HepG2 (cell line): ENCODE data around the gene HEATR1. TPM values are rescaled to one million over a fixed set of nuclear protein-coding genes. Genes with fewer than 3 reads are reported as not detected.

Experiments
- ATAC-seq: fragments of 200-7000 bp; cut with Tn5 transposase; 3 replicates; pipeline ENCODE4 v1.9.1; 2020; ENCODE audit warnings: mild to moderate bottlenecking, moderate library complexity
- BruUV-seq: library from RNA; stranded (reverse); fragments of 400-500 nt; replicated peaks from 2 replicates; lab custom pipeline; 2021; lab: Mats Ljungman, UMichigan
- CTCF ChIA-PET: fragments of 300-600 bp; formaldehyde crosslinking; extraction: SDS; loops from one replicate; lab custom pipeline; 2021; ENCODE audit warnings: low total read pairs, inconsistent platforms, low intra/inter-chr PET ratio; lab: Yijun Ruan, JAX
- POLR2A ChIA-PET: fragments of 350-600 bp; sonication (Branson Sonifier 250); formaldehyde crosslinking; loops from one replicate; lab custom pipeline; 2020; ENCODE audit warnings: antibody characterized with exemption, inconsistent platforms; lab: Yijun Ruan, JAX
- DNase-seq: peaks from one replicate; pipeline ENCODE4 v3.0.0-alpha.2; 2015; ENCODE audit warnings: low spot score
- FAIRE-seq: peaks from 3 replicates; lab custom pipeline; 2011; peaks lifted over from hg19 to GRCh38; lab: Jason Lieb, UNC
- H2AFZ ChIP-seq: one replicate; pipeline ENCODE4 v1.6.1; 2011; ENCODE audit warnings: low read length, inconsistent platforms
- H3K27ac ChIP-seq: fragments of 300-600 bp; 3 replicates; pipeline ENCODE4 v1.8.0; 2011; ENCODE audit warnings: mixed run types, mild to moderate bottlenecking, mixed read lengths, low read length, inconsistent platforms; ENCODE audit not compliant: insufficient read depth; ENCODE audit errors: extremely low read length
- H3K27me3 ChIP-seq, 2 experiments: fragments of 200-600 bp in 1 of 2; 2 replicates in 1 of 2; 3 replicates in 1 of 2; pipeline versions ENCODE4 v1.6.0 to v1.8.0; 2011; ENCODE audit warnings: low read length in 2 of 2, mild to moderate bottlenecking in 2 of 2, moderate library complexity in 2 of 2, inconsistent platforms in 1 of 2; ENCODE audit not compliant: insufficient read depth in 2 of 2, control insufficient read depth in 1 of 2
- H3K36me3 ChIP-seq, 2 experiments: fragments of 200-600 bp in 1 of 2; replicated peaks in 1 of 2; 2 replicates in 1 of 2; 3 replicates in 1 of 2; pipeline versions ENCODE4 v1.5.1 to v1.8.0; 2011; ENCODE audit warnings: low read length in 2 of 2, inconsistent platforms in 1 of 2; ENCODE audit not compliant: insufficient read depth in 2 of 2, control insufficient read depth in 1 of 2
- H3K4me1 ChIP-seq: 2 replicates; pipeline ENCODE4 v1.5.1; 2012; ENCODE audit warnings: low read length, inconsistent platforms; ENCODE audit not compliant: insufficient read depth
- H3K4me2 ChIP-seq: 2 replicates; pipeline ENCODE4 v1.6.0; 2011; ENCODE audit warnings: low read depth, low read length, inconsistent platforms
- H3K4me3 ChIP-seq, 3 experiments: fragments of 200-600 bp in 1 of 3; sonication (generic), shearing (Covaris generic) in 1 of 3; replicated peaks in 1 of 3; 2 replicates each; pipeline ENCODE4 v1.5.1; 2011 to 2016; ENCODE audit warnings: low read length in 3 of 3, inconsistent platforms in 2 of 3, low read depth in 2 of 3, mild to moderate bottlenecking in 2 of 3, control low read depth in 1 of 3, mixed read lengths in 1 of 3; ENCODE audit not compliant: insufficient read depth in 1 of 3
- H3K79me2 ChIP-seq: one replicate; pipeline ENCODE4 v1.6.1; 2011; ENCODE audit warnings: low read length, inconsistent platforms; ENCODE audit not compliant: insufficient read depth
- H3K9ac ChIP-seq: 2 replicates; pipeline ENCODE4 v1.6.0; 2011; ENCODE audit warnings: mild to moderate bottlenecking, low read depth, low read length, inconsistent platforms; ENCODE audit not compliant: insufficient read depth
- H3K9me3 ChIP-seq: 2 replicates; pipeline ENCODE4 v1.5.1; 2012; ENCODE audit warnings: mild to moderate bottlenecking, low read length
- H4K20me1 ChIP-seq: 2 replicates; pipeline ENCODE4 v1.6.0; 2011; ENCODE audit warnings: inconsistent platforms, mild to moderate bottlenecking, low read length, moderate library complexity; ENCODE audit not compliant: insufficient read depth
- CTCF ChIP-seq: sonication (generic); formaldehyde crosslinking; IDR thresholded peaks from 2 replicates; pipeline ENCODE4 v1.5.0; 2020; ENCODE audit warnings: mild to moderate bottlenecking, missing genetic modification reagents, moderate library complexity
- DRAP1 ChIP-seq: IDR thresholded peaks from 2 replicates; pipeline ENCODE4 v1.6.1; 2016; ENCODE audit warnings: missing genetic modification reagents, missing compliant biosample characterization
- HOXA9 ChIP-seq: sonication (generic); formaldehyde crosslinking; IDR thresholded peaks from 2 replicates; pipeline ENCODE4 v1.8.1; 2022; ENCODE audit warnings: missing genetic modification reagents, mild to moderate bottlenecking, moderate library complexity, borderline replicate concordance
- LRRFIP1 ChIP-seq: sonication (generic); formaldehyde crosslinking; conservative IDR thresholded peaks from 2 replicates; pipeline ENCODE4 v1.4.0; 2020; ENCODE audit warnings: missing genetic modification reagents
- MAFK ChIP-seq, 2 experiments: IDR thresholded peaks in 1 of 2; conservative IDR thresholded peaks in 1 of 2; 2 replicates each; pipeline ENCODE4 v1.6.1; 2011; ENCODE audit warnings: improper control_type of control experiment in 2 of 2, low read length in 2 of 2
- MBNL3 ChIP-seq: fragments of 250-450 bp; sonication (Bioruptor Pico); conservative IDR thresholded peaks from 2 replicates; pipeline ENCODE4 v1.8.0; 2022; ENCODE audit warnings: mild to moderate bottlenecking, inconsistent platforms
- NR0B2 ChIP-seq: sonication (generic); formaldehyde crosslinking; IDR thresholded peaks from 2 replicates; pipeline ENCODE4 v1.4.0; 2020; ENCODE audit warnings: mild to moderate bottlenecking, missing genetic modification reagents
- PHF21A ChIP-seq: sonication (generic); formaldehyde crosslinking; IDR thresholded peaks from 2 replicates; pipeline ENCODE4 v1.5.0; 2020; ENCODE audit warnings: mild to moderate bottlenecking, missing genetic modification reagents
- RBM22 ChIP-seq: fragments of 200-400 bp; formaldehyde crosslinking; optimal IDR thresholded peaks from 2 replicates; pipeline ENCODE3; 2017; ENCODE audit warnings: mild to moderate bottlenecking, low read length, moderate library complexity
- RFX3 ChIP-seq: IDR thresholded peaks from 2 replicates; pipeline ENCODE4 v1.6.1; 2016; ENCODE audit warnings: missing biosample characterization, missing genetic modification reagents
- THAP11 ChIP-seq: IDR thresholded peaks from 2 replicates; pipeline ENCODE4 v1.6.1; 2016; ENCODE audit warnings: missing biosample characterization, missing genetic modification reagents
- ZNF362 ChIP-seq: sonication (generic); formaldehyde crosslinking; IDR thresholded peaks from 2 replicates; pipeline ENCODE4 v1.4.0; 2020; ENCODE audit warnings: missing genetic modification reagents, mild to moderate bottlenecking, borderline replicate concordance
- ZNF383 ChIP-seq: sonication (generic); formaldehyde crosslinking; IDR thresholded peaks from 2 replicates; pipeline ENCODE4 v1.4.0; 2020; ENCODE audit warnings: missing genetic modification reagents, mild to moderate bottlenecking, borderline replicate concordance
- ZNF550 ChIP-seq: sonication (generic); formaldehyde crosslinking; IDR thresholded peaks from 2 replicates; pipeline ENCODE4 v1.4.0; 2020; ENCODE audit warnings: mild to moderate bottlenecking, missing genetic modification reagents, borderline replicate concordance
- ZSCAN5A ChIP-seq: sonication (generic); formaldehyde crosslinking; IDR thresholded peaks from 2 replicates; pipeline ENCODE4 v1.8.0; 2022; ENCODE audit warnings: mild to moderate bottlenecking, missing genetic modification reagents, borderline replicate concordance
- WGBS: methylation state at CpG from one replicate; pipeline ENCODE4 v1.1.6; 2017; ENCODE audit warnings: low lambda C conversion rate; 5-methylcytosine and 5-hydroxymethylcytosine counted together
- in situ Hi-C: cut with HindIII; loops from 2 replicates; pipeline ENCODE4 v1.10.0; 2017; ENCODE audit warnings: low pct_unique_long_range_greater_than_20kb; ENCODE audit not compliant: extremely low pct_ligation_motif_present
- intact Hi-C: fragments of 100-400 bp; cut with micrococcal nuclease; formaldehyde crosslinking; loops from one replicate; pipeline ENCODE4 v1.10.0; 2022; ENCODE audit not compliant: unreplicated experiment
- polyA plus RNA-seq, 8 experiments: library from polyadenylated mRNA; depleted of rRNA in 3 of 8; stranded (reverse) in 7 of 8; unstranded in 1 of 8; fragments of >200 nt; fragmentation: Illumina TruSeq in 4 of 8; extraction: Trizol in 4 of 8; gene quantifications; 2 replicates each; pipeline versions ENCODE4 v1.2.1 to v1.2.3, GENCODE V29; 2011 to 2016; ENCODE audit warnings: low read depth in 4 of 8, missing spikeins in 1 of 8, mixed read lengths in 1 of 8; ENCODE audit not compliant: insufficient read depth in 1 of 8
- total RNA-seq, 5 experiments: library from RNA; depleted of rRNA; stranded (reverse); fragments of >200 nt; fragmentation: Illumina TruSeq; extraction: Trizol; gene quantifications; 2 replicates each; pipeline ENCODE4 v1.2.3, GENCODE V29; 2016; ENCODE audit warnings: low read depth in 1 of 5

HEATR1 gene
- total and polyA plus RNA-seq, 2 of the 13 experiments (the other 11 are each of a cell fraction or from before 2014, with no cell fraction given), result 10.2 to 45.8 TPM

GRCh38 chr1:236615399-236616148 lies 11.3 kb upstream of the HEATR1 start:
- no peaks in the 10 kb centered on the region for H3K4me1 ChIP-seq
- FAIRE-seq (no peak), ATAC-seq (no peak)
- 48% methylated on average over 12 of the region's 12 CpGs for WGBS
- no peak overlapping the region for H3K9ac ChIP-seq
- no peaks in the 10 kb centered on the region for H4K20me1 ChIP-seq
- no peak overlapping the region for H3K4me2 ChIP-seq
- TF ChIP-seq ZNF550 (CRISPR knock-in tag), result no peak
- TF ChIP-seq LRRFIP1 (CRISPR knock-in tag), result no peak
- no peak for TF ChIP-seq ZSCAN5A (CRISPR knock-in tag)
- no peak for TF ChIP-seq CTCF (CRISPR knock-in tag)
- TF ChIP-seq ZNF362 (CRISPR knock-in tag), result no peak
- TF ChIP-seq THAP11 (CRISPR knock-in tag), result no peak
- no peak for TF ChIP-seq MBNL3 (CRISPR knock-in tag)
- TF ChIP-seq RFX3 (CRISPR knock-in tag), result no peak
- TF ChIP-seq RBM22, result no peak
- TF ChIP-seq ZNF383, result no peak
- no peak for TF ChIP-seq NR0B2 (CRISPR knock-in tag)
- no peak for TF ChIP-seq MAFK (conservative IDR thresholded peaks at IDR 0.05 in 1 of 2, IDR thresholded peaks at IDR 0.05 in 1 of 2; ENCODE audit: low read length in 2 of 2)
- no peak for TF ChIP-seq DRAP1 (CRISPR knock-in tag)
- no peak for TF ChIP-seq HOXA9
- no peak for TF ChIP-seq PHF21A (CRISPR knock-in tag)
- TF ChIP-seq, all 625 proteins: peak for 0
- intact Hi-C loops (no loop called here), in situ Hi-C loops (loop anchor here (25.0 kb wide), 1 partner anchor 247 kb away; no protein-coding TSS in a partner anchor)
- ChIA-PET CTCF (no interaction called here), POLR2A (no interaction called here)
- no peaks in the 10 kb centered on the region for H3K36me3 ChIP-seq
- no peaks in the 10 kb centered on the region; a peak in 2 of 5 replicates for H3K27me3 ChIP-seq
- BruUV-seq, result no TSS peak
- no peak overlapping the region for H3K27ac ChIP-seq
- no peak overlapping the region for H3K4me3 ChIP-seq
- DNase-seq, result no peak
- no peaks in the 10 kb centered on the region for H3K9me3 ChIP-seq
- no peak overlapping the region for H2AFZ ChIP-seq
- no peaks in the 10 kb centered on the region for H3K79me2 ChIP-seq
